Measurements from ENCODE around the gene CFAP299.
"Not testable (repeated sequence)": the region's sequence is repeated elsewhere in the genome, so short reads cannot be mapped to it uniquely, and the experiment has no call there.

CFAP299 gene

GRCh38 chr4:80726471-80726870 lies 390.9 kb downstream of the CFAP299 start:
- no peak for DNase-seq (ENCODE audit: low read depth)

- DNase-seq (ENCODE audit: low read depth) = no peak
Measured at GRCh38 chr4:80730158-80730557, 394.6 kb downstream of the CFAP299 start.

- no peak for DNase-seq (ENCODE audit: low read depth)
Measured at GRCh38 chr4:80731436-80731835, 395.9 kb downstream of the CFAP299 start.

GRCh38 chr4:80732010-80732409 lies 396.5 kb downstream of the CFAP299 start:
- DNase-seq (ENCODE audit: low read depth) = no peak

- DNase-seq (ENCODE audit: low read depth) = no peak
Measured at GRCh38 chr4:80740375-80740774, 404.8 kb downstream of the CFAP299 start.

- DNase-seq (ENCODE audit: low read depth) = not testable (repeated sequence)
Measured at GRCh38 chr4:80749558-80749957, 414.0 kb downstream of the CFAP299 start.

- DNase-seq (ENCODE audit: low read depth) = no peak
Measured at GRCh38 chr4:80751200-80751599, 415.7 kb downstream of the CFAP299 start.

GRCh38 chr4:80767944-80768343 lies 432.4 kb downstream of the CFAP299 start:
- DNase-seq (ENCODE audit: low read depth) = no peak

- no peak for DNase-seq (ENCODE audit: low read depth)
Measured at GRCh38 chr4:80776168-80776567, 440.6 kb downstream of the CFAP299 start.

- no peak for DNase-seq (ENCODE audit: low read depth)
Measured at GRCh38 chr4:80781431-80781830, 445.9 kb downstream of the CFAP299 start.

GRCh38 chr4:80787306-80787705 lies 451.8 kb downstream of the CFAP299 start:
- no peak for DNase-seq (ENCODE audit: low read depth)

- DNase-seq (ENCODE audit: low read depth) = no peak
Measured at GRCh38 chr4:80788798-80789197, 453.3 kb downstream of the CFAP299 start.

- DNase-seq (ENCODE audit: low read depth) = no peak
Measured at GRCh38 chr4:80790152-80790551, 454.6 kb downstream of the CFAP299 start.

GRCh38 chr4:80793660-80794059 lies 458.1 kb downstream of the CFAP299 start:
- DNase-seq (ENCODE audit: low read depth) = not testable (repeated sequence)

- no peak for DNase-seq (ENCODE audit: low read depth)
Measured at GRCh38 chr4:80798082-80798481, 462.6 kb downstream of the CFAP299 start.

GRCh38 chr4:80800719-80801118 lies 465.2 kb downstream of the CFAP299 start:
- DNase-seq (ENCODE audit: low read depth) = not testable (repeated sequence)

- DNase-seq (ENCODE audit: low read depth) = no peak
Measured at GRCh38 chr4:80803337-80803736, 467.8 kb downstream of the CFAP299 start.

- DNase-seq (ENCODE audit: low read depth) = no peak
Measured at GRCh38 chr4:80806472-80806871, 470.9 kb downstream of the CFAP299 start.

GRCh38 chr4:80809039-80809729 lies 473.7 kb downstream of the CFAP299 start:
- no peak for DNase-seq (ENCODE audit: low read depth)

- DNase-seq (ENCODE audit: low read depth) = no peak
Measured at GRCh38 chr4:80811406-80811805, 475.9 kb downstream of the CFAP299 start.

- no peak for DNase-seq (ENCODE audit: low read depth)
Measured at GRCh38 chr4:80812145-80812544, 476.6 kb downstream of the CFAP299 start.

- no peak for DNase-seq (ENCODE audit: low read depth)
Measured at GRCh38 chr4:80814266-80814665, 478.7 kb downstream of the CFAP299 start.

- no peak for DNase-seq (ENCODE audit: low read depth)
Measured at GRCh38 chr4:80831383-80832361, 496.1 kb downstream of the CFAP299 start.
